Ishikawa (cell line): ENCODE results near the gene SLC27A5.

Experiments
- CEBPB ChIP-seq: IDR thresholded peaks from 2 replicates; pipeline ENCODE4 v1.6.1; 2012
- CREB1 ChIP-seq: IDR thresholded peaks from 2 replicates; pipeline ENCODE4 v1.6.1; 2012; ENCODE audit warnings: low read depth
- EGR1 ChIP-seq: IDR thresholded peaks from 2 replicates; pipeline ENCODE4 v1.6.1; 2012
- EP300 ChIP-seq: IDR thresholded peaks from 2 replicates; pipeline ENCODE4 v1.6.1; 2012; ENCODE audit warnings: borderline replicate concordance
- FOXM1 ChIP-seq: IDR thresholded peaks from 2 replicates; pipeline ENCODE4 v1.6.1; 2012; ENCODE audit warnings: low read depth, borderline replicate concordance
- NFIC ChIP-seq: IDR thresholded peaks from 2 replicates; pipeline ENCODE4 v1.6.1; 2012
- RAD21 ChIP-seq: IDR thresholded peaks from 2 replicates; pipeline ENCODE4 v1.6.1; 2012; ENCODE audit warnings: low read depth
- TAF1 ChIP-seq: IDR thresholded peaks from 2 replicates; pipeline ENCODE4 v1.6.1; 2012; ENCODE audit warnings: low read depth, mild to moderate bottlenecking
- TCF12 ChIP-seq: IDR thresholded peaks from 2 replicates; pipeline ENCODE4 v1.6.1; 2012; ENCODE audit warnings: low read depth
- TEAD4 ChIP-seq: IDR thresholded peaks from 2 replicates; pipeline ENCODE4 v1.6.1; 2012
- YY1 ChIP-seq: IDR thresholded peaks from 2 replicates; pipeline ENCODE4 v1.6.1; 2012; ENCODE audit warnings: low read depth
- ZBTB7A ChIP-seq: IDR thresholded peaks from 2 replicates; pipeline ENCODE4 v1.6.1; 2012; ENCODE audit warnings: low read depth
- TF ChIP-seq, protein P1 (sequence below): IDR thresholded peaks from 2 replicates; pipeline ENCODE4 v1.6.1; 2012
- TF ChIP-seq, protein P2 (sequence below): IDR thresholded peaks from 2 replicates; pipeline ENCODE4 v1.6.1; 2012
- TF ChIP-seq, protein P3 (sequence below): IDR thresholded peaks from 2 replicates; pipeline ENCODE4 v1.6.1; 2012; ENCODE audit warnings: low read depth, mild to moderate bottlenecking

The SLC27A5 gene

DNA sequence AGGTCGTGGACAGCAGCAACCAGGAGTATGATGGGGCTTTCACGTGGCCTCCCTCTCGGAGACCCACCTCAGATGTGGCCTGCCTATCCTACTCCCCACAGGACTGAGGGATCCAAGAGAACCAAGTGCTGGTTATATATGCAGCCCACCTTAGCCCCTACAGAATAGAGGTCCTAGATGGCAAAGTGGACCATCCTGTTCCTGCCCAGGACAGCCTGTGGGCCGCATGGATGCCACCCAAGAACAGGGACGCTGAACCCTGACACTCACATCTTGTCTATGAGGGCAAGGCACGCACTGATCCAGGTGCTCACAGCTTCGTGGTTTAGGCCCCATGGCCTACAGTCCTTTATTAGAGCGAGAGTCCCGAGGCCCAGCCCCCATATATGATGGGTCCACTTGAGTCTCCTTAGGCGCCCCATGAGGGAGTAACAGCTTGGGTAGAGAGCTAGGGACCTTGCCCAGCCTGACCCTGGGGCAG lies 1.5 kb upstream of the SLC27A5 start:
- TF ChIP-seq YY1 (no peak), TCF12 (no peak), TAF1 (no peak), NFIC (no peak), TEAD4 (no peak), FOXM1 (no peak), ZBTB7A (no peak)
- TF ChIP-seq, protein P1, sequence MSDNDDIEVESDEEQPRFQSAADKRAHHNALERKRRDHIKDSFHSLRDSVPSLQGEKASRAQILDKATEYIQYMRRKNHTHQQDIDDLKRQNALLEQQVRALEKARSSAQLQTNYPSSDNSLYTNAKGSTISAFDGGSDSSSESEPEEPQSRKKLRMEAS, result no peak

DNA sequence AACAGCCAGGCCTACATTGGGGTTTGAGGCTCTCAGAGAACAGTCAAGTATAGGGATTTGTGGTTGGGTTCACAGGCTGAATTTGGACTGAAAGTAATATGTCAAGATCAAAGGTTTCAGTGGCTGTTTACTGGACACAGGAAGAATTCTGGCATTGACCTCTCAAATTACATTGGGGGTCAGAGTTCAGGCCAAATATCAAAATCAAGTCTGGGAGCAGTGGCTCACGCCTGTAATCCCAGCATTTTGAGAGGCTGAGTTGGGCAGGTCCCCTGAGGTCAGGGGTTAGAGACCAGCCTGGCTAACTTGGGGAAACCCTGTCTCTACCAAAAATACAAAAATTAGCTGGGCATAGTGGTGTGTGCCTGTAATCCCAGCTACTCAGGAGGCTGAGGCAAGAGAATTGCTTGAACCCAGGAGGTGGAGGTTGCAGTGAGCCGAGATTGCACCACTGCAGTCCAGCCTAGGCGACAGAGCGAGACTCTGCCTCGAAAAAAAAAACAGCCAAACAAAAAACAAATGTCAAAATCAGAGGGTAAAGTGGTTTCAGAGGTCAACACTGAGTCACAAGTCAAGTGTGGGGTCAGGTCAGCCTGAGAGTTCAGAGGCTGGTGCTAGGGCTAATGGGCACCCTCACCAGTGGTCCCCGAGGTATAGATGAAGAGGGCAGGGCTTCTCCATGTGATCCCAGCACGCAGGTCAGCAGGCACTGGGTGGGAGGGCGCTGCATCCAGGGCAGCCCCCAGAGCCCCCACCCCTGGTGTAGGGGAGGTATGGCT lies 1.5 kb downstream of the SLC27A5 start:
- TF ChIP-seq NFIC, result no peak
- no peak for TF ChIP-seq CREB1
- no peak for TF ChIP-seq TEAD4
- no peak for TF ChIP-seq YY1
- TF ChIP-seq TCF12, result no peak
- TF ChIP-seq, protein P2, sequence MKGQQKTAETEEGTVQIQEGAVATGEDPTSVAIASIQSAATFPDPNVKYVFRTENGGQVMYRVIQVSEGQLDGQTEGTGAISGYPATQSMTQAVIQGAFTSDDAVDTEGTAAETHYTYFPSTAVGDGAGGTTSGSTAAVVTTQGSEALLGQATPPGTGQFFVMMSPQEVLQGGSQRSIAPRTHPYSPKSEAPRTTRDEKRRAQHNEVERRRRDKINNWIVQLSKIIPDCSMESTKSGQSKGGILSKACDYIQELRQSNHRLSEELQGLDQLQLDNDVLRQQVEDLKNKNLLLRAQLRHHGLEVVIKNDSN, result no peak
- TF ChIP-seq EP300, result no peak
- no peak for TF ChIP-seq ZBTB7A
- no peak for TF ChIP-seq CEBPB
- TF ChIP-seq FOXM1, result no peak
- TF ChIP-seq EGR1, result no peak

DNA sequence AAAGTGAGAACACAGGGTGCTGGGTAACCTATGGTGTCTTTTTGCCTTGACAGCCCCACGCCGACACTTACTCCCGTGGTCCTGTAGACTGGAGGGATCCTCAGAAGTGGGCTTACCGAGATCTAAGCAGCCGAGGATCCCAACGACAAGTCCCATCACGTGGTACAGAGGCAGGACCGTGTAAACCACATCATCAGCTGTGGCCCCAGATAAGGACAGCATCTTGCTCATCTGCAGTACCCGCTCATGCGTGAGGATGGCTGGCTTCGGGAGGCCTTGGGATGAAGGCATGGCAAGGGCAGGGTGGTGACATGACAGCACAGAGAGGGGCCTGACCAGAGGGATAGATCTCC lies 2.1 kb downstream of the SLC27A5 start:
- TF ChIP-seq TEAD4 (no peak), CEBPB (no peak), TCF12 (no peak), TAF1 (no peak), CREB1 (no peak), EP300 (no peak)
- TF ChIP-seq, protein P2, result no peak
- TF ChIP-seq, protein P3, sequence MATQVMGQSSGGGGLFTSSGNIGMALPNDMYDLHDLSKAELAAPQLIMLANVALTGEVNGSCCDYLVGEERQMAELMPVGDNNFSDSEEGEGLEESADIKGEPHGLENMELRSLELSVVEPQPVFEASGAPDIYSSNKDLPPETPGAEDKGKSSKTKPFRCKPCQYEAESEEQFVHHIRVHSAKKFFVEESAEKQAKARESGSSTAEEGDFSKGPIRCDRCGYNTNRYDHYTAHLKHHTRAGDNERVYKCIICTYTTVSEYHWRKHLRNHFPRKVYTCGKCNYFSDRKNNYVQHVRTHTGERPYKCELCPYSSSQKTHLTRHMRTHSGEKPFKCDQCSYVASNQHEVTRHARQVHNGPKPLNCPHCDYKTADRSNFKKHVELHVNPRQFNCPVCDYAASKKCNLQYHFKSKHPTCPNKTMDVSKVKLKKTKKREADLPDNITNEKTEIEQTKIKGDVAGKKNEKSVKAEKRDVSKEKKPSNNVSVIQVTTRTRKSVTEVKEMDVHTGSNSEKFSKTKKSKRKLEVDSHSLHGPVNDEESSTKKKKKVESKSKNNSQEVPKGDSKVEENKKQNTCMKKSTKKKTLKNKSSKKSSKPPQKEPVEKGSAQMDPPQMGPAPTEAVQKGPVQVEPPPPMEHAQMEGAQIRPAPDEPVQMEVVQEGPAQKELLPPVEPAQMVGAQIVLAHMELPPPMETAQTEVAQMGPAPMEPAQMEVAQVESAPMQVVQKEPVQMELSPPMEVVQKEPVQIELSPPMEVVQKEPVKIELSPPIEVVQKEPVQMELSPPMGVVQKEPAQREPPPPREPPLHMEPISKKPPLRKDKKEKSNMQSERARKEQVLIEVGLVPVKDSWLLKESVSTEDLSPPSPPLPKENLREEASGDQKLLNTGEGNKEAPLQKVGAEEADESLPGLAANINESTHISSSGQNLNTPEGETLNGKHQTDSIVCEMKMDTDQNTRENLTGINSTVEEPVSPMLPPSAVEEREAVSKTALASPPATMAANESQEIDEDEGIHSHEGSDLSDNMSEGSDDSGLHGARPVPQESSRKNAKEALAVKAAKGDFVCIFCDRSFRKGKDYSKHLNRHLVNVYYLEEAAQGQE, result no peak

DNA sequence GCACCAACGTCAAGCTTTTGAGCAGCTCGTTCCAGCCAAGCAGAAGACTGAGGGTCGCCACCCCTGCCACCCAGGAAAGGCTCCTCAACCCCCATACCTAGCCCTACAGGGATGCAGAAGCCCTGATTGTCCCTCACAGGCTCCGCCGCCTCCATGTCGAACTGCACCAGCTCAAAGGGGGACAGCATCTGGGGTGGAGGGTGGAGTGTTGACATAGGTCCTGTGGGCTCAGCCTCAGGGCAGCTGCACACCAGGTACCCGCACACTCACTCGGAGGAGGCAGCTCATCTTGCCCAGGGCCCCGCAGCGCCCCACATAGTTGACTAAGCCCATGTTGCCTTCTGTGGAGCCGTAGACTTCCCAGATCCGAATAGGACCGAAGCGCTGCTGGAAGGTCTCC lies 11.6 kb downstream of the SLC27A5 start:
- TF ChIP-seq ZBTB7A (no peak), CEBPB (no peak), EP300 (no peak), YY1 (no peak), TCF12 (no peak), NFIC (no peak), FOXM1 (no peak), RAD21 (no peak), CREB1 (no peak)
- TF ChIP-seq, protein P2, result no peak
- TF ChIP-seq, protein P1, result no peak
- TF ChIP-seq, protein P3, result no peak

DNA sequence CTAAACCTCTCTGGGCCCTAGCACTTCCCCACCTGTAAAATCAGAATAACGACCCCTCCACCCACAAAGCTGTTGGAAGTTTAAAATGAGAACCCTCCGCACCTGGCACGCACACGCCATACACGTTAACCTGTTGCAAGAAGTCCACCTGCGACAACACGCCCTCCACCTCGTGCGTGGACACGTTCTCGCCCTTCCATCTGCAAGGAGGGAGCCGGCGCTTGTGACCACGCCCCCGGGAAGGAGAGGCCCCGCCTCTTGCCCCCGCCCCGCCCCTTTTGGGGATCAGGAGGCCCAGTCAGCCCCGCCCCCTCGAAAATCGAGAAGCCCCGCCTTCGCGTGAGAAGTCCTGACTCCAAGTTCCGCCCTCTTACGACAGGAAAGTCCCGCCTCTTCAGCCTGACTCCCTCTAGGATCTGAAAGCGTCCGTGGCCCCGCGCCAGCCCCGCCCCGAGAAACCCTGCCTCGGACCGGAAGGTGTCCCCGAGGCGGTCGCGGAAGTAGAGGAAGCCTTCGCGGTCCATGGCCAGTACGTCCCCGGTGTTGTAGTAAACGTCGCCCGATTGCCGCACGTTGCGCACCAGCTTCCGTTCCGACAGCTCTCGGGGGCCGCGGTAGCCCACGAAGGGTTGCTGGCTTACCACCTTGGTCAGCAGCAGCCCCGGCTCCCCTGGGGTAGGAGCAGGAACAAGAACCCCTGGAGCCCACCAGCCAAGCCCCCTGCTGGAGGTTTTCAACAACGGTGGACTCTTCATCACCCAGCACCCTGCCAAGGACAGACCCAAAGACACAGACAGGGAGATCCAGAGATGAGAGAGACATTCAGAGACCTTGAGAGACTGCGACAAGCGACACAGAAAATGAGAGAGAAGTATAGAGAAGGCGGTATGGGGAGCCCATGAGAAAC lies 12.5 kb downstream of the SLC27A5 start:
- TF ChIP-seq YY1 (peak; percentile 81), TAF1 (peak; percentile 72), TEAD4 (no peak), NFIC (peak; percentile 81), CEBPB (0 out of 2 replicates have a peak, but pooled peaks have one; percentile 3), CREB1 (no peak; the same call in 1 of the 2 replicates), RAD21 (no peak), EP300 (no peak), TCF12 (peak; percentile 68), FOXM1 (no peak), ZBTB7A (peak; percentile 61; the same call in 1 of the 2 replicates), EGR1 (no peak)
- TF ChIP-seq, protein P3, result no peak
- TF ChIP-seq, protein P2, result peak; percentile 61
- TF ChIP-seq, protein P1, result peak; percentile 94
